WTC11 (cell line): ENCODE data around the gene HJV. TPM values are rescaled to one million over a fixed set of nuclear protein-coding genes. Genes with fewer than 3 reads are reported as not detected.

Experiments used
- ATAC-seq: fragments of 200-7000 bp; cut with Tn5 transposase; 2 replicates; pipeline ENCODE4 v1.10.0; 2021; ENCODE audit warnings: mild to moderate bottlenecking, moderate library complexity
- CTCF ChIA-PET: fragments of 300-600 bp; sonication (Branson Sonifier 250); formaldehyde crosslinking; loops from one replicate; lab custom pipeline; 2021; ENCODE audit warnings: antibody characterized with exemption; lab: Charles Lee
- POLR2A ChIA-PET: fragments of 350-600 bp; sonication (Branson Sonifier 250); formaldehyde crosslinking; loops from one replicate; lab custom pipeline; 2021; ENCODE audit warnings: antibody characterized with exemption; lab: Charles Lee
- DNase-seq: peaks from one replicate; pipeline ENCODE4 v3.0.0; 2021; ENCODE audit warnings: low spot score
- H3K27ac Mint-ChIP-seq: 2 replicates; pipeline ENCODE4 v1.8.0; 2021; ENCODE audit warnings: mixed read lengths
- H3K27me3 Mint-ChIP-seq: 2 replicates; pipeline ENCODE4 v1.8.0; 2021; ENCODE audit warnings: low read depth, mild to moderate bottlenecking, moderate library complexity, mixed read lengths
- H3K36me3 Mint-ChIP-seq: 2 replicates; pipeline ENCODE4 v1.8.0; 2021; ENCODE audit warnings: mixed read lengths
- H3K4me1 Mint-ChIP-seq: 2 replicates; pipeline ENCODE4 v1.8.0; 2022; ENCODE audit warnings: mixed read lengths
- H3K4me3 Mint-ChIP-seq: 2 replicates; pipeline ENCODE4 v1.8.0; 2021; ENCODE audit warnings: mild to moderate bottlenecking, moderate library complexity, mixed read lengths
- H3K9me3 Mint-ChIP-seq: 2 replicates; pipeline ENCODE4 v1.8.0; 2021; ENCODE audit warnings: mixed read lengths
- GABPB1 ChIP-seq: sonication (generic); formaldehyde crosslinking; IDR thresholded peaks from 2 replicates; pipeline ENCODE4 v1.8.1; 2023; ENCODE audit warnings: mild to moderate bottlenecking, missing genetic modification reagents
- NFYB ChIP-seq: sonication (generic); formaldehyde crosslinking; conservative IDR thresholded peaks from 2 replicates; pipeline ENCODE4 v1.8.0; 2022; ENCODE audit warnings: low read depth, missing genetic modification reagents
- total RNA-seq: library from RNA; stranded (reverse); gene quantifications from 3 replicates; pipeline ENCODE4 v1.2.3, GENCODE V29; 2021

Gene HJV
- total RNA-seq, 1 experiment from 2014 or later: 0.31 TPM

GRCh38 chr1:145972580-145972979 is 49.0 kb downstream of the HJV start:
- H3K9me3 Mint-ChIP-seq: peaks cover 5% of the 10 kb centered on the region
- no peak for DNase-seq
- CTCF ChIA-PET: interaction anchor here (2.0 kb wide), 1 partner anchor 35 kb away, joined by 4 read pairs; no protein-coding TSS in a partner anchor
- TF ChIP-seq NFYB: no peak
- peak; percentile 80 for TF ChIP-seq GABPB1 (CRISPR knock-in tag)
- H3K4me3 Mint-ChIP-seq: no peak overlapping the region
- peaks cover 2% of the 10 kb centered on the region; the same call in 1 of the 2 replicates for H3K4me1 Mint-ChIP-seq
- no peak overlapping the region for H3K27ac Mint-ChIP-seq
- H3K27me3 Mint-ChIP-seq: peaks cover 7% of the 10 kb centered on the region
- no peak for ATAC-seq
- peaks cover under 1% of the 10 kb centered on the region; the same call in 1 of the 2 replicates for H3K36me3 Mint-ChIP-seq
- POLR2A ChIA-PET: no interaction called here

Other genes starting within 250 kb of the HJV start
- 8.1 to 9.2 TPM (median 9.0 TPM) in 3 replicates for gene RNF115, start 197.6 kb downstream of the HJV start, total RNA-seq
- gene POLR3C, start 197.5 kb downstream of the HJV start, total RNA-seq: 20.2 to 24.9 TPM (median 22.7 TPM) in 3 replicates
- 2.7 to 3.5 TPM (median 3.3 TPM) in 3 replicates for gene NUDT17, start 176.1 kb downstream of the HJV start, total RNA-seq
- gene PIAS3, start 162.7 kb downstream of the HJV start, total RNA-seq: 44.9 to 52.4 TPM (median 49.6 TPM) in 3 replicates
- 2.7 to 3.2 TPM (median 2.9 TPM) in 3 replicates for gene ANKRD35, start 135.9 kb downstream of the HJV start, total RNA-seq
- 0.31 to 0.34 TPM (median 0.32 TPM) in 3 replicates for gene ITGA10, start 111.7 kb downstream of the HJV start, total RNA-seq
- 10.9 to 12.5 TPM (median 11.8 TPM) in 3 replicates for gene PEX11B, start 103.0 kb downstream of the HJV start, total RNA-seq
- 199 to 215 TPM (median 212 TPM) in 3 replicates for gene RBM8A, start 94.3 kb downstream of the HJV start, total RNA-seq
- 3.0 to 3.8 TPM (median 3.8 TPM) in 3 replicates for gene LIX1L, start 63.7 kb downstream of the HJV start, total RNA-seq
- 0.21 to 0.44 TPM (median 0.22 TPM) in 3 replicates for gene ANKRD34A, start 57.2 kb downstream of the HJV start, total RNA-seq
- 3.8 to 8.3 TPM (median 6.7 TPM) in 3 replicates for gene POLR3GL, start 57.0 kb downstream of the HJV start, total RNA-seq
- gene TXNIP, start 25.2 kb downstream of the HJV start, total RNA-seq: 56.7 to 76.8 TPM (median 73.8 TPM) in 3 replicates
- gene NBPF10, start 123.1 kb upstream of the HJV start, total RNA-seq: 0.63 to 0.80 TPM (median 0.64 TPM) in 3 replicates
- gene NOTCH2NLA, start 207.3 kb upstream of the HJV start, total RNA-seq: 15.4 to 16.4 TPM (median 16.2 TPM) in 3 replicates